GM18951 (cell line): ENCODE results near the gene GK2.

ENCODE experiments used
- POLR2A ChIP-seq: IDR thresholded peaks from 4 replicates; pipeline ENCODE4 v1.6.1; 2011; ENCODE audit warnings: mild to moderate bottlenecking; ENCODE audit not compliant: insufficient read length, insufficient read depth; ENCODE audit errors: extremely low read depth
- in situ Hi-C: fragments of 300-500 bp; cut with MboI; formaldehyde crosslinking; loops from one replicate; pipeline ENCODE4 v1.12.0; 2022; ENCODE audit warnings: low sequenced_read_pairs, mixed read lengths, inconsistent platforms; ENCODE audit not compliant: unreplicated experiment

Gene GK2

GRCh38 chr4:79366422-79366821, 41.6 kb downstream of the GK2 start:
- in situ Hi-C loops, result no loop called here
- no peak for TF ChIP-seq POLR2A

- in situ Hi-C loops, result no loop called here
- no peak for TF ChIP-seq POLR2A
Observed at GRCh38 chr4:79364061-79364460, 44.0 kb downstream of the GK2 start.

GRCh38 chr4:79362626-79363025, 45.4 kb downstream of the GK2 start:
- TF ChIP-seq POLR2A, result no peak
- in situ Hi-C loops, result no loop called here

- in situ Hi-C loops, result no loop called here
- TF ChIP-seq POLR2A, result no peak
Observed at GRCh38 chr4:79360006-79360405, 48.0 kb downstream of the GK2 start.

- no peak for TF ChIP-seq POLR2A
- in situ Hi-C loops, result no loop called here
Observed at GRCh38 chr4:79358438-79358837, 49.6 kb downstream of the GK2 start.

GRCh38 chr4:79357365-79357764, 50.7 kb downstream of the GK2 start:
- TF ChIP-seq POLR2A, result no peak
- in situ Hi-C loops, result no loop called here
